Peyer's patch (tissue), 4 donors: ENCODE data around the gene ACTG2.

Experiments used
- CTCF ChIP-seq, 6 experiments: fragments of 450-650 bp in 4 of 6; fragments of 200-600 bp in 2 of 6; sonication (generic) in 1 of 6; IDR thresholded peaks; one replicate each; pipeline ENCODE4 v1.5.1; 2017 to 2019; ENCODE audit warnings: antibody characterized with exemption in 6 of 6, mild to moderate bottlenecking in 3 of 6, moderate library complexity in 1 of 6
- POLR2A ChIP-seq, 2 donors: fragments of 450-650 bp; IDR thresholded peaks; one replicate each; pipeline ENCODE4 v1.5.1; 2017; ENCODE audit warnings: antibody characterized with exemption in 2 of 2, mild to moderate bottlenecking in 2 of 2, moderate library complexity in 2 of 2

- no peak for TF ChIP-seq CTCF (IDR thresholded peaks at IDR 0.05)
- no peak for TF ChIP-seq POLR2A (IDR thresholded peaks at IDR 0.05)
Observed at GRCh38 chr2:73893764-73894474, 1.1 kb downstream of the ACTG2 start.
